Spinal cord (tissue), 10 donors: Measurements from ENCODE around the gene UTF1. TPM values are rescaled to one million over a fixed set of nuclear protein-coding genes. Genes with fewer than 3 reads are reported as not detected.

Experiments used
- DNase-seq, 6 donors: peaks; one replicate each; pipeline versions ENCODE4 v3.0.0 to v3.0.0-alpha.2; 2013 to 2015; ENCODE audit warnings: low spot score in 6 of 6, low read depth in 4 of 6
- H3K27ac ChIP-seq: one replicate; pipeline ENCODE4 v1.5.1; 2013; ENCODE audit warnings: low read depth, low read length, control low read depth
- H3K27me3 ChIP-seq: one replicate; pipeline ENCODE4 v1.6.1; 2013; ENCODE audit warnings: low read length; ENCODE audit not compliant: control insufficient read depth, insufficient read depth
- H3K36me3 ChIP-seq: one replicate; pipeline ENCODE4 v1.6.1; 2013; ENCODE audit warnings: low read length; ENCODE audit not compliant: control insufficient read depth, insufficient read depth
- H3K4me1 ChIP-seq: one replicate; pipeline ENCODE4 v1.6.1; 2013; ENCODE audit warnings: low read length; ENCODE audit not compliant: control insufficient read depth, insufficient read depth
- H3K4me3 ChIP-seq: one replicate; pipeline ENCODE4 v1.5.1; 2013; ENCODE audit warnings: low read depth, low read length, control low read depth
- H3K9me3 ChIP-seq: one replicate; pipeline ENCODE4 v1.6.1; 2013; ENCODE audit warnings: low read length; ENCODE audit not compliant: control insufficient read depth, insufficient read depth
- WGBS: methylation state at CpG from one replicate; pipeline ENCODE4 v1.1.5; 2013; ENCODE audit warnings: missing lambda C conversion rate; ENCODE audit not compliant: insufficient coverage; 5-methylcytosine and 5-hydroxymethylcytosine counted together
- polyA plus RNA-seq, 2 donors: library from polyadenylated mRNA; unstranded; fragments of 120-200 nt; gene quantifications; one replicate each; pipeline ENCODE4 v1.2.1, GENCODE V29; 2013; ENCODE audit not compliant: insufficient read length in 2 of 2
- total RNA-seq, 2 donors: library from RNA; depleted of rRNA in 1 of 2; stranded (reverse); fragments of 120-200 nt in 1 of 2; fragments of >200 nt in 1 of 2; gene quantifications; one replicate each; pipeline versions ENCODE4 v1.2.3 to v1.2.4, GENCODE V29; 2013 to 2014
- donor health status: healthy.

UTF1 gene
- total and polyA plus RNA-seq, 4 donors: not detected

DNA sequence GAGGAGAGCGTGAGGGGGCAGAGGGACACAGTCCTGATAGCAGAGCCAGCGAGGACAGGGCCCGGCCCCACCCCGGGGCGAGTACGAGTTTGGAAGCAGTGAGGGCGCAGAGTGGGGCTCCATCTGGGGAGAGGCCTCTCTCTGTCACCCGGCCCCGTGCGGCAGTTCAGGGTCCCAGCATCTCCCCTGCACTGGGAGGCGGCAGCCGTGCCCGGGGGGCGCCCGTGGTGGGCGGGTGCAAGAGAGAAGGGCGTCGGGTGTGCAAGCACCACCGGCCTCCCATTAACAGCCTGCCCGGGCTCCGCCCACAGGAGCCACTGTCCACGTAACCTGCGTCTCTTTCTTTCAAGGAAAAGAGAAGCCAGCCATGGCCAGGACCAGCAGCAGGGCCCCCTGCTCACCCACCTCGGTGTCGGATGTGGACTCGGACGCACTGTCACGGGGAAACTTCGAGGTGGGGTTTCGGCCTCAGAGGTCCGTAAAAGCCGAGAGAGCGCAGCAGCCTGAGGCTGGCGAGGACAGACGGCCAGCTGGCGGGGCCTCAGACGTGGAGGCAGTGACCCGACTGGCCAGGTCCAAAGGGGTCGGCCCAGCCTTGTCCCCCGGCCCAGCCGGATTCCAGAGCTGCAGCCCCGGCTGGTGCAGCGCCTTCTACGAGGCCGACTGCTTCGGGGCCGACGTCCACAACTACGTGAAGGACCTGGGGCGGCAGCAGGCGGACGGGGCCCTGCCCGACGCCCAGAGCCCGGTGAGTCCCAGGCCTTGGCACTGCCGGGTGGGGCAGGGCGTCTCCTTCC is 28.7 kb upstream of the UTF1 start:
- no peak overlapping the region for H3K27ac ChIP-seq
- 87% methylated on average over 57 of the region's 57 CpGs for WGBS

DNA sequence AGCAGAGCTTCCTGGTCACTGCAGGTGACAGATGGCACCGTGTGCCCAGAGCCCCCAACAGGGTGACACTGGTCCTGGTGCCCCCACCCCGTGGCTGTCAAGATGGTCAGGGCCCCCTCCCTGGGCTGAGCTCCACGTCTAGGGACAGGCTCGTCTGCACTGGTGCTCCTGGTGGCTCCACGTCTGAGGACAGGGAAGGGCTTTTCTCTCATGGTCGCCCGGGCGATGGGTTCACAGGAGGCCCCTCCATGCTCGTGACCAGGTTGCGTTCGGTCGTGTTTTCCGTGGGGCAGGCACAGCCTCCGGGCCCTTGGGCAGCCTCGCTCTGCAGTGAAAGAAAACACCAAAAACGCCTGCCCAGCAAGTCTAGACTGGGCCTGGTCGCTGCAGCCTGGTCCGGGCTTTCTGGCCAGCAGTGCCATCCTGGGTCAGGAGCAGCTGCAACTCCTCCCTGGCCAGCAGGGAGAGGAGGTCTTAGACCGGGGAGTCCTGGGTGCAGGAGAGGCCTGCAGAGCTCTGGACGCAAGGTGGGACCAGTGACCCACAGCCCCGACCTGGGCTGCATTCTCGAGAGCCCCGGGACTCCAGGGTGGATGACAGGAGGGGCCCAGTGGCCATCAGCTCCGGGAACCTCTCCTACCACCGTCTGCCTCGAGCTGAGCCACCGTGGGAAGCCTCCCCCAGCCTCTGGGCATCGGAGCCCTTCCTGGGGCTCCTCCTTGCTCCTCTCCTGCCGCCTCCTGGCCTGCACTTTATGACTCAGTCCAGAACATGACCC is 27.9 kb upstream of the UTF1 start:
- no peak overlapping the region for H3K27ac ChIP-seq
- no peaks in the 10 kb centered on the region for H3K4me1 ChIP-seq
- no peaks in the 10 kb centered on the region for H3K27me3 ChIP-seq
- peaks cover 97% of the 10 kb centered on the region for H3K36me3 ChIP-seq
- WGBS: 74% methylated on average over 29 of the region's 29 CpGs
- H3K9me3 ChIP-seq: no peaks in the 10 kb centered on the region
- DNase-seq: no peak
- no peak overlapping the region for H3K4me3 ChIP-seq

More for the DNA sequence above, 28.7 kb upstream of the UTF1 start:
- H3K4me3 ChIP-seq: no peak overlapping the region
- no peak for DNase-seq
- H3K36me3 ChIP-seq: peaks cover 97% of the 10 kb centered on the region
- no peaks in the 10 kb centered on the region for H3K9me3 ChIP-seq
- H3K27me3 ChIP-seq: no peaks in the 10 kb centered on the region
- H3K4me1 ChIP-seq: no peaks in the 10 kb centered on the region

- Histone ChIP-seq H3K4me3 (no peak overlapping the region), H3K27ac (no peak overlapping the region), H3K4me1 (no peaks in the 10 kb centered on the region), H3K9me3 (no peaks in the 10 kb centered on the region), H3K36me3 (peaks cover 97% of the 10 kb centered on the region), H3K27me3 (no peaks in the 10 kb centered on the region)
- WGBS: 88% methylated on average over 61 of the region's 62 CpGs
- DNase-seq: no peak
Measured at GRCh38 chr10:133202778-133203651, 27.0 kb upstream of the UTF1 start.

- 88% methylated on average over 31 of the region's 31 CpGs for WGBS
- no peak for DNase-seq
- Histone ChIP-seq H3K4me1 (no peaks in the 10 kb centered on the region), H3K27me3 (no peaks in the 10 kb centered on the region), H3K36me3 (peaks cover 94% of the 10 kb centered on the region), H3K27ac (no peak overlapping the region), H3K9me3 (no peaks in the 10 kb centered on the region), H3K4me3 (no peak overlapping the region)
Measured at GRCh38 chr10:133203652-133204195, 26.3 kb upstream of the UTF1 start.

- DNase-seq: no peak
- no peak overlapping the region for H3K4me3 ChIP-seq
- no peaks in the 10 kb centered on the region for H3K4me1 ChIP-seq
- no peak overlapping the region for H3K27ac ChIP-seq
- peaks cover 93% of the 10 kb centered on the region for H3K36me3 ChIP-seq
- WGBS: 92% methylated on average over 28 of the region's 38 CpGs
- no peaks in the 10 kb centered on the region for H3K9me3 ChIP-seq
- H3K27me3 ChIP-seq: no peaks in the 10 kb centered on the region
Measured at GRCh38 chr10:133204226-133205015, 25.6 kb upstream of the UTF1 start.

- H3K9me3 ChIP-seq: no peaks in the 10 kb centered on the region
- peaks cover 92% of the 10 kb centered on the region for H3K36me3 ChIP-seq
- 91% methylated on average over 23 of the region's 23 CpGs for WGBS
- no peak for DNase-seq
- no peaks in the 10 kb centered on the region for H3K4me1 ChIP-seq
- no peak overlapping the region for H3K27ac ChIP-seq
- no peak overlapping the region for H3K4me3 ChIP-seq
- no peaks in the 10 kb centered on the region for H3K27me3 ChIP-seq
Measured at GRCh38 chr10:133205146-133205545, 24.9 kb upstream of the UTF1 start.

DNA sequence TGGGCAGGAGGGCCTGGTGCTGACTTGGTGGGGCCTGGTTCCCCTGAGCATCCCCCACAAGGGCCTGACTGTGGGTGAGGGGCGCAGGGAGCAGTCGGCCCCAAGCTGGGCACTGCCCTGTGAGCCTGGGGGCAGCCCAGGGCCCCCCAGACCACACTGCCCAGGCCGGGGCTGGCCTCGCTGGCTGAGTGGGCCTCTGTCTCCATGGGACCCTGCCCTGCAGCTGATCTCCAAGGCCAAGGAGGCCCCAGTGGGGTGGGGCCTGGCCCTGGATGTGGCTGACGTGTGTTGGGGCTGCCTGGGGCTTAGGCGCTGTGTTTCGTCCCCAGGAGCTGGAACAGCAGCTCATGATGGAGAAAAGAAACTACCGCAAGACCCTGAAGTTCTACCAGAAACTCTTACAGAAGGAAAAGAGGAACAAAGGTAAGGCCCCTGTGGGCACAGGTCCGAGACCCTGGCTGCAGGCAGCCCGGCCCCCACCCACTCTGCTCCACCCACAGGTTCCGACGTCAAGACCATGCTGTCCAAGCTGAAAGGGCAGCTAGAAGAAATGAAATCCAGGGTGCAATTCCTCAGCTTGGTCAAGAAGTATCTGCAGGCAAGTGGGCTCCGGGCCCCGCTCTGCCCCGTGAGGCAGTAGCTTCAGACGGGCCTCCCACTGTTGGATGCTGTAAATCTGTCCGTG is 23.5 kb upstream of the UTF1 start:
- Histone ChIP-seq H3K9me3 (no peaks in the 10 kb centered on the region), H3K27ac (no peak overlapping the region), H3K27me3 (no peaks in the 10 kb centered on the region), H3K36me3 (peaks cover 90% of the 10 kb centered on the region), H3K4me3 (no peak overlapping the region), H3K4me1 (no peaks in the 10 kb centered on the region)
- no peak for DNase-seq
- 74% methylated on average over 17 of the region's 17 CpGs for WGBS

GRCh38 chr10:133207041-133207600 is 22.9 kb upstream of the UTF1 start:
- no peak for DNase-seq
- 87% methylated on average over 36 of the region's 36 CpGs for WGBS
- Histone ChIP-seq H3K4me3 (no peak overlapping the region), H3K9me3 (no peaks in the 10 kb centered on the region), H3K27me3 (no peaks in the 10 kb centered on the region), H3K27ac (no peak overlapping the region), H3K36me3 (peaks cover 90% of the 10 kb centered on the region), H3K4me1 (no peaks in the 10 kb centered on the region)
